Femur (tissue), 1 donor: ENCODE data around the gene MAB21L2.

Experiments
- DNase-seq: peaks from one replicate; pipeline ENCODE4 v3.0.0-alpha.2; 2017

Gene MAB21L2

DNA sequence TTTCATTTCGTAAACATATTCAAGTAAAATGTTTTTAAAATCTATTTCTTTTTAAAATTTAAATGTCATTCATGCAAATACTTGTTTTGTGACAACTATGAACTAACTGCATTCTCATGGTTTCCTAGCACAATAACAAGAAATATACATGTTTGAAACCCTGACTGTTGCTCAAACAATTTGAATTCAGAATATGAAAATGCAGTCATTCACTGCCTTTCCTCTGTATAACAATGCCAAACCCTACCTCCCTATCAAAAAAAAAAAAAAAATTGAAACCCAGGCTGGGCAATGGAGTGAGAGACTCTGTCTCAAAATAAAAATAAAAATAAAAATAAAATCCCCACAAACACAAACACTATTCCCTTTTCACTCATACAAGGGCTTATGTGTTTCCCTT, 42.1 kb downstream of the MAB21L2 start:
- DNase-seq: no peak

DNA sequence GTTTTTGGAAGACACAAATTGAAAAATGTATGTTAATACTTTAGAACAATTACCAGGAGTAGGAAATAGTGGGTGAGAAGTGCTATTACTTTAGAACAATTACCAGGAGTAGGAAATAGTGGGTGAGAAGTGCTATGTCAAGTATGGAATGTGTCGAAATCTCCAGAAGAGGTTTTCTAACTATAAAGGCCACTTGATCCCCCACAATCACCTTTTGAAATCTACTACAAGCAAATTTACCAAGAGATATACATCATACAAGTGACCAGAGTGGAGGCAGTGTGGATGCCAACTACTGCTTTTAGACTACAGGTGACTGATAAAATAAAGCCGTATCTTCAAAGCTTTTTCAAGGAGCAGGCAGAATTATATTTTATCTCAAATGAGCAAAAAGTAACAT, 43.1 kb downstream of the MAB21L2 start:
- DNase-seq: no peak

DNA sequence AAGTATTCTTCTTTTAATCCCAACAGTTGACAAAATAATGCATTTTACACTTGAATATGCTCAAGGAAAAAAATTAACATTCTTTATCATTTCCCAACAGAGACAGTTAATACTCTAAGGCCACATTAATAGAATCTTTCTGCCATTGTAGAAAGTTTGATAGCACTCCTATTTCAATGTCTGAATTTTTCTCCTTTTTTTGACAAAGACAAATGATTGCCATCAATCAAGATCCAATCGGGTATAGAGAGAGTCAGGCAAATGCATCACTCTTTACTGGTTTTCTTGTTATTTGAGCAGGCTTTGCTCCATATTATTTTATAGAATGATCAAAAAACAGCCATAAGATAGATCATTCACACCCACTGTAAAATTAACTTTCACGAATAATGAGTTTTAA, 46.1 kb downstream of the MAB21L2 start:
- no peak for DNase-seq

DNA sequence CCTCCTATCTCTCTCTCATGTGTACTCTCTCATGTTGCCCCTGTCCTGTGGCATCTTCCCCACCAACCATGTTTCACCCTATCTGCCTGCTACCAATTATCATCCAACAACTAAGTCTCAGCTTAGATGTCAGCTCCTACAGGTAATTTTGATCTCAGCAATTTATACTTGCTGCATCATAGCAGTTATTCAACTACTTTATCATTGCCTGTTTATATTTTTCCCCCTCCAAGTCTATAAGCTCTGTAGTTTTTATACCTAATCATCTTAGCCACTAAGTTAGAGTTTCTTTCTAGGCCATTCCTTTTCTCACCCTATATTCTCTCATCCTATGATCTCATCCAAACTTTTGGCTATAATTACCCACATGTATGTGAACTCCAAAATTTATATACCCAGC, 50.7 kb downstream of the MAB21L2 start:
- DNase-seq: no peak
